NT2/D1 (cell line): Measurements from ENCODE around the gene CANT1.
A peak's percentile ranks its signal among the peaks of the same experiment; 100 is the strongest.
"Not testable (repeated sequence)": the region's sequence is repeated elsewhere in the genome, so short reads cannot be mapped to it uniquely, and the experiment has no call there.

Experiments used
- DNase-seq: peaks from one replicate; pipeline ENCODE4 v3.0.0-alpha.2; 2011; ENCODE audit warnings: low read depth, low spot score
- H3K27me3 ChIP-seq: 2 replicates; pipeline ENCODE4 v1.6.0; 2011; ENCODE audit warnings: mild to moderate bottlenecking; ENCODE audit not compliant: insufficient read length, insufficient read depth
- H3K36me3 ChIP-seq: 2 replicates; pipeline ENCODE4 v1.6.1; 2011; ENCODE audit warnings: mild to moderate bottlenecking, low read length, mixed read lengths; ENCODE audit not compliant: insufficient read depth, insufficient read length
- H3K4me1 ChIP-seq: 2 replicates; pipeline ENCODE4 v1.5.1; 2011; ENCODE audit not compliant: insufficient read depth, insufficient read length
- H3K4me3 ChIP-seq: 2 replicates; pipeline ENCODE4 v1.5.1; 2011; ENCODE audit warnings: low read depth; ENCODE audit not compliant: insufficient read length
- H3K9ac ChIP-seq: 2 replicates; pipeline ENCODE4 v1.6.0; 2011; ENCODE audit warnings: low read depth; ENCODE audit not compliant: insufficient read length
- H3K9me3 ChIP-seq: 2 replicates; pipeline ENCODE4 v1.5.1; 2011; ENCODE audit warnings: mild to moderate bottlenecking, low read length; ENCODE audit not compliant: insufficient read depth
- SUZ12 ChIP-seq: IDR thresholded peaks from 2 replicates; pipeline ENCODE4 v1.6.1; 2011; ENCODE audit not compliant: insufficient read length, insufficient read depth; ENCODE audit errors: extremely low read depth
- YY1 ChIP-seq: IDR thresholded peaks from 2 replicates; pipeline ENCODE4 v1.6.1; 2011; ENCODE audit not compliant: insufficient read length, insufficient read depth
- ZNF274 ChIP-seq: IDR thresholded peaks from 2 replicates; pipeline ENCODE4 v1.6.1; 2011; ENCODE audit warnings: mild to moderate bottlenecking, low read depth, low read length

The CANT1 gene

DNA sequence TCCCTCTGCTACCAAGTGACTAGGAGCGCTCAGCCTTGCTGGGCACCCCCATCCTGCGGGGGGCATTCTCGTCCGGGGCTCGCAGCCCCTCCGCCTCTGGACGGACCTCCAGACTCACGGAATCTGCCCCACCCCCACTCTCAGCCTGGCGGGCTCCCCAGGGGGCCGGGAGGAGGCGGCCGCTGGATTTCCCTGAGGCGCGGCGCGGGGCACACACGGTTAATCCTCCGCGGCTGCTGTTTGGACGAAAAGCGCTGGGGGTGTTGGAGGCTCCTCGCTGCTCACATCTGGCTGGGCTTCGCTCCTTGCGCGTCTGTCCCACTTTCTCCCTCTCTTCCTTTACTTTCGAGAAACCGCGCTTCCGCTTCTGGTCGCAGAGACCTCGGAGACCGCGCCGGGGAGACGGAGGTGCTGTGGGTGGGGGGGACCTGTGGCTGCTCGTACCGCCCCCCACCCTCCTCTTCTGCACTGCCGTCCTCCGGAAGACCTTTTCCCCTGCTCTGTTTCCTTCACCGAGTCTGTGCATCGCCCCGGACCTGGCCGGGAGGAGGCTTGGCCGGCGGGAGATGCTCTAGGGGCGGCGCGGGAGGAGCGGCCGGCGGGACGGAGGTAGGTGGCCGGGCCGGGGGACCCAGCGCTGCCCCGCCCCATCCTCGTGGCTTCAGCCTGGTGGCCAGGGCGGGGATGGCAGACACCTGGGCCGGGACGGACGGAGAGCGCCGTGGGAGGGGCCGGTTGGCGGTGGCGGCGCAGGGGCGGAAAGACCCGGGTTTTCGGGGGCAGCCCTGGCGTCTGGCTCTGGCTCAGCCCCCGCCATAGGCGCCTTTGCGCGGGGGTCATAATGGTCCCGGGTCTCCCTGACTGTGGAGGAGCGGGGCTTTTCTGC is 14.6 kb upstream of the CANT1 start, which contains the start of gene C1QTNF1:
Gene C1QTNF1 (plus strand): TSS at position 284 of the 886 bp plus-strand sequence. CDS start 19,800 bp downstream, outside the sequence.
- Histone ChIP-seq H3K36me3 (no peaks in the 10 kb centered on the region), H3K9me3 (no peaks in the 10 kb centered on the region), H3K4me3 (peak within 1 kb of the TSS; percentile 53), H3K9ac (peak within 1 kb of the TSS; percentile 68), H3K27me3 (peaks cover 62% of the 10 kb centered on the region), H3K4me1 (peaks cover 27% of the 10 kb centered on the region)
- DNase-seq = no peak
- TF ChIP-seq YY1 = no peak
- TF ChIP-seq SUZ12 = peak; percentile 62
- TF ChIP-seq ZNF274 = no peak

DNA sequence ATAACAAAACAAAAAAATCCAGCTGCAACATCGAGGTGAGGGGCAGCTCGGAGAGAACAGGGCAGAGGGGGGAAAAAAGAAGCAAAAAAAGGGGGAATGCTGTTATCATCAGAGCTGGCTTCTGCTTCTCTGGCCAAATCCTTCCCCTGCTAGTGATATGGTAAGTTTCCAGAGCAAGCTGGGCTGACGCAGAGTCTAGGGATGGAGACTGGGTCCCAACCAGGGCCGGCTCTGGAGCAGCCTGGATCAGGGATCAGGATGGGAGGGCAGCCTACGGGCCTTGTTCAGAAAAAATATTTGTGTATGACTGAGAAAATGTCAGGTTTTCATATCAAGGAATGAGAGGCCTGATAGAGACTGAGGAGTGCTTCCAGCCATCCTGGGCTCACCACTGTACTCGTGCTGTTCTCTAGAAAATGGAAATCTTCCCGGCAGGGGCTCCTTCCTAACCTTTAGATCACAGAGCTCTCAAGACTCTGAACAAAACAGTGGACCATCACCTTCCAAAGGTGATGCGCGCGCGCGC is 13.7 kb upstream of the CANT1 start:
- H3K9ac ChIP-seq = no peak overlapping the region
- H3K36me3 ChIP-seq = no peaks in the 10 kb centered on the region
- H3K9me3 ChIP-seq = no peaks in the 10 kb centered on the region
- H3K27me3 ChIP-seq = peaks cover 62% of the 10 kb centered on the region
- no peak overlapping the region for H3K4me3 ChIP-seq
- DNase-seq = no peak
- no peak for TF ChIP-seq ZNF274
- TF ChIP-seq YY1 = no peak
- TF ChIP-seq SUZ12 = no peak
- peaks cover 25% of the 10 kb centered on the region for H3K4me1 ChIP-seq

DNA sequence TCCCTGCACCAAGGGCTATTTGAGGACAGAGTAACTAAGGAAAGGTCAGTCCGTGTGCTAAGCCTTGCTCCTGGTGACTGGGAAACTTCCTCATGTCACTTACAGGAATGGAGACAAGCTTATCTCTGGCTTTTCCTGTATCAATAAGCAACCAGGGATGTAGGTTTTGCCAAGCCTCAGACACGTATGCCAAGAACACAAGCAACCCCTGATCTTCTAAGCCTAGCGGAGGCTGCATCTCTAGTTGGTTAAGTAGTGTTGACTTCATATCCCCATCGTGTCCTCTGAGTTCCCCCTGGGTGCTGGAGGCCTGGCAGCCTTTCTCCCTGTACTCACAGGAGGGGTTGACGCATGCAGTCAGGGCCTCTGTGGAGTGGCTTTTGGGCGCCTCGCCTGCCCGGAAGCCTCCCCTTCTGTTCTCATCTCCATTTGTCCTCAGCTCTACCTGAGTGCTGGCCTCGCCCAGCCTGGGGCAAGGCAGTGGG is 13.0 kb upstream of the CANT1 start:
- Histone ChIP-seq H3K9ac (peak overlapping the region; percentile 15), H3K36me3 (no peaks in the 10 kb centered on the region), H3K4me1 (peaks cover 19% of the 10 kb centered on the region), H3K27me3 (peaks cover 62% of the 10 kb centered on the region), H3K4me3 (no peak overlapping the region), H3K9me3 (no peaks in the 10 kb centered on the region)
- no peak for TF ChIP-seq SUZ12
- no peak for TF ChIP-seq YY1
- TF ChIP-seq ZNF274 = no peak
- DNase-seq = no peak

DNA sequence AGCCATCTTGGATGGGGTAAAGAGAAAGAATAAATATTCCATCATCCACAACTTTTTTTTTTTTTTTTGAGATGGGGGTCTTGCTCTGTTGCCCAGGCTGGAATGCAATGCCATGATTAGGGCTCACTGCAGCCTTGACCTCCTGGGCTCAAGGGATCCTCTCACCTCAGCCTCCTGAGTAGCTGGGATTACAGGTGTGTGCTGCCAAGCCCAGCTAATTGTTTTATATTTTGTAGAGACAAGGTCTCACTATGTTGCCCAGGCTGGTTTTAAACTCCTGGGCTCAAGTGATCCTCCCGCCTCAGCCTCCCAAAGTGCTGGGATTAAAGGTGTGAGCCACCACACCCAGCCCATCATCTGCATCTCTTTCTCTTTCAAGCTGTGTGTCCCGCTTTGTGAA is 12.4 kb upstream of the CANT1 start:
- DNase-seq, H3K9me3 ChIP-seq, H3K4me3 ChIP-seq, H3K9ac ChIP-seq, H3K36me3 ChIP-seq: not testable (repeated sequence)
- Histone ChIP-seq H3K4me1 (peaks cover 14% of the 10 kb centered on the region), H3K27me3 (peaks cover 62% of the 10 kb centered on the region)

DNA sequence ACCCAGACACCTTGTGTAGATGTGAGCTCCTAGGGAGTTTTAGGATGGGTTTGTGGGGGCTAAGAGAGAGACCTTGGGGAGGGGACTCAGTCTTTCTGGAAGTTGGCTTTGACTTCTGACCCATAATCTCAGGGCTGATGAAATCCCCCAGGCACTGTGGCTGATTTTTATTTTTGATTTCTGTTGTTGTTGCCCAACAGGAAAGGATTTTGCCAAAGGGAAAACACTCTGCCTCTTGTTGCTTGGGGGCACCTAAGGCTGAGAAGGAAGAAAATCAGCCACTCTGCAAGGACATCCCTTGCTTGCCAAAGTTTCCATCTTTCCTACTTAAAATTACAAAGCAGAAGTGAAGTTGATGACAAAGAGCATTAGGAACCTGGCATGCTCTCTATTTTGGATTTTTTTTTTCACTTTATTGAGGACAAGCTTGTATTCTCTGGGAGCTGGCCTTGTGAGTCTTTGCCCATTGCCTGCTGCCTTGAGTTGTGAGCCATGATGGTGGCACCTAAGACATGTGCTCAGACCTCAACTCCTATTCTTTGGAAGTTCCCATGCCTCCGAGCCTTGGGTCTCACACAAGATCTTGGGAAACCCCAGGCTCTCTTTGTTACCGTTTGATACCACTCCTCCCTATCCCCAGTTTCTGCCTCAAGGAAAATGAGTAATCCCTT is 11.2 kb upstream of the CANT1 start:
- Histone ChIP-seq H3K4me3 (no peak overlapping the region), H3K9ac (no peak overlapping the region), H3K4me1 (peaks cover 8% of the 10 kb centered on the region), H3K9me3 (peaks cover 13% of the 10 kb centered on the region), H3K36me3 (no peaks in the 10 kb centered on the region), H3K27me3 (peaks cover 52% of the 10 kb centered on the region)
- no peak for DNase-seq
- TF ChIP-seq YY1 (no peak), SUZ12 (no peak), ZNF274 (no peak)

DNA sequence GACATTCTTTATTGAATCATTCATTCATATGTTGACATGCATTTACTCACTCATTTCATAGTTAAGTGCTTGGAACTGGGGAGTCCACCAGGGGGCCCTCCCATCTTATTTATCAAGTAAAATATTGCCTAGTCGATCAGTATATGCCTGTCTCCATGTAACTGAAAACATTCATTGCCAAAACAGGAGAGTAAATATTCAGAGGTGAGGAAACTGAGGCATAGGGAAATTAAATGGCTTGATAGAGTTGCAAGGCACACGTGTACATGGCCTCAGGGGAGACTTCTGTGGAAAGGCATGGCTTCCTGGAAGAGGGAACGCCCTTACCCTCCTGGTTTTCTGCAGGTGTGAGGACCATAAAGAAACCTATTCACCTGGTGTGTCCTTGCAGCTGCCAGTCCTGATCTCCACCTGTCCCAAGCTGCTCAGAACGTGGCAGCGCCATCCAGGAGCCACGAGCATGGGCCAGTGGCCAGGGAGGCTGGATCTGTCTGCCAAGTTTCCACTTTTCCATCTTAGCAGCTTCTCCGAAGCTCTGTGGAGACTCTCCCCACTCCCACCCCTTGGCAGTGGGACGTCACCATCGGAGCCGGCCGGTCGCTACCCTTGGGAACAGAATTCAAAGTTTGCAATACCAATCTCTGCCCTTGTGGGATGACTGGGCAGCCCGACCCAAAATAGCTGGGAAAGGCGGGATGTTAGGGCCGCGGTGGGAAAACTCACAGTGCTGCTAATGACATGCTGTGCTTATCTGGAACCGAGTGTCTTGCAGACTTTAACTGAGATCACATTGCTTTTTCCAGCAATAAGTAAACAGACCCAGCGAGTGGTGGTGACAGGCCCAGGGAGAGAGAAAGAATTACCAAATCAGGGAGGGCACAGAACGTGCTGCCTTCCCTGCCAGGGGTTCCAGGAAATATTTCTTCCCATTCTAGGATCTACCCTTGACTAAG is 10.3 kb upstream of the CANT1 start:
- peaks cover 21% of the 10 kb centered on the region for H3K9me3 ChIP-seq
- no peaks in the 10 kb centered on the region for H3K36me3 ChIP-seq
- peaks cover 5% of the 10 kb centered on the region for H3K4me1 ChIP-seq
- peaks cover 44% of the 10 kb centered on the region for H3K27me3 ChIP-seq
- DNase-seq = no peak
- TF ChIP-seq SUZ12 (no peak), YY1 (no peak), ZNF274 (no peak)
- no peak overlapping the region for H3K4me3 ChIP-seq
- H3K9ac ChIP-seq = no peak overlapping the region
